ENCODE results near the gene TBC1D22A. TPM values are rescaled to one million over a fixed set of nuclear protein-coding genes. Genes with fewer than 3 reads are reported as not detected.

The TBC1D22A gene
- total and polyA plus RNA-seq, 9 of the 15 experiments (the other 6 are each of a cell fraction or from before 2014, with no cell fraction given), result 0.20 to 11.5 (median 5.2) TPM

DNA sequence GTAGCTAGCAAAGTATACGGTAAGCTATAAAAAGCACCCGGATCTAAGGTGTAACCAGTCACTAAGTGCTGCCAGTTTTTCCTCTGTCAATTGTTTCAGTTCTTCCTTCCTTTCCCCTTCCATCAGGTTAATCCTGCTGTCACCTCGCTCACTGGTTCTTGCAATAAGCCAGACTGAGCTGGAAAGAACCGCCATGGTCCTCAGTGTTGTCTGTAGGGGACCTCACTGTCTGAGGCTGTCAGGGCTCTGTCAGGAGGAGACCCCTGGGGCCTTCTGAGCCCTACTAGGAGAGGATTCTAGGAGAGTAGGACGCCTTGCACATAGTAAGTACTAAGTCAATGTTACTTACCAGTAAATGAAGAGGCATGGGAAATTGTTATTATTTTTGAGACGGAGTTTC is 1.4 kb upstream of the TBC1D22A start:
- Histone ChIP-seq H3K27ac (ENCODE audit: extremely low read depth, low read depth, low read length) (peak overlapping the region; percentile 35; the same call in 1 of the 3 replicates), H3K27me3 (ENCODE audit: control insufficient read depth in 2 of 2, insufficient read depth in 2 of 2, low read length in 2 of 2) (no peaks in the 10 kb centered on the region), H3K4me3 (peak overlapping the region; percentile 90), H3K9ac (ENCODE audit: insufficient read depth in 1 of 2, low read depth in 2 of 2, low read length in 2 of 2) (peak overlapping the region; percentile 86 to 98), H3K79me2 (ENCODE audit: control insufficient read depth, insufficient read depth, low read length) (peaks cover 42% of the 10 kb centered on the region), H4K20me1 (replicated peaks; ENCODE audit: control insufficient read depth, insufficient read depth, low read length) (no peaks in the 10 kb centered on the region; the same call in 1 of the 2 replicates), H2AFZ (ENCODE audit: low read depth, low read length) (no peak overlapping the region), H3K9me3 (replicated peaks; ENCODE audit: control insufficient read depth, insufficient read depth, low read depth, low read length) (peaks cover 6% of the 10 kb centered on the region), H3K36me3 (ENCODE audit: control insufficient read depth, insufficient read depth, low read length) (peaks cover 19% of the 10 kb centered on the region; the same call in 2 of the 3 replicates), H3K4me2 (ENCODE audit: insufficient read depth, low read length) (peak overlapping the region; percentile 94), H3K4me1 (replicated peaks in 1 of 2; ENCODE audit: control insufficient read depth in 2 of 2, insufficient read depth in 2 of 2, low read length in 2 of 2) (peaks cover 5 to 10% of the 10 kb centered on the region in 2 experiments; a peak in 4 of 5 replicates), H3K9me1 (ENCODE audit: control insufficient read depth, insufficient read depth, low read length) (no peaks in the 10 kb centered on the region)
- intact Hi-C loops (cut with micrococcal nuclease), result no loop called here
- TF ChIP-seq ZNF311 (CRISPR knock-in tag; IDR thresholded peaks at IDR 0.05), result no peak
- TF ChIP-seq, protein P1, sequence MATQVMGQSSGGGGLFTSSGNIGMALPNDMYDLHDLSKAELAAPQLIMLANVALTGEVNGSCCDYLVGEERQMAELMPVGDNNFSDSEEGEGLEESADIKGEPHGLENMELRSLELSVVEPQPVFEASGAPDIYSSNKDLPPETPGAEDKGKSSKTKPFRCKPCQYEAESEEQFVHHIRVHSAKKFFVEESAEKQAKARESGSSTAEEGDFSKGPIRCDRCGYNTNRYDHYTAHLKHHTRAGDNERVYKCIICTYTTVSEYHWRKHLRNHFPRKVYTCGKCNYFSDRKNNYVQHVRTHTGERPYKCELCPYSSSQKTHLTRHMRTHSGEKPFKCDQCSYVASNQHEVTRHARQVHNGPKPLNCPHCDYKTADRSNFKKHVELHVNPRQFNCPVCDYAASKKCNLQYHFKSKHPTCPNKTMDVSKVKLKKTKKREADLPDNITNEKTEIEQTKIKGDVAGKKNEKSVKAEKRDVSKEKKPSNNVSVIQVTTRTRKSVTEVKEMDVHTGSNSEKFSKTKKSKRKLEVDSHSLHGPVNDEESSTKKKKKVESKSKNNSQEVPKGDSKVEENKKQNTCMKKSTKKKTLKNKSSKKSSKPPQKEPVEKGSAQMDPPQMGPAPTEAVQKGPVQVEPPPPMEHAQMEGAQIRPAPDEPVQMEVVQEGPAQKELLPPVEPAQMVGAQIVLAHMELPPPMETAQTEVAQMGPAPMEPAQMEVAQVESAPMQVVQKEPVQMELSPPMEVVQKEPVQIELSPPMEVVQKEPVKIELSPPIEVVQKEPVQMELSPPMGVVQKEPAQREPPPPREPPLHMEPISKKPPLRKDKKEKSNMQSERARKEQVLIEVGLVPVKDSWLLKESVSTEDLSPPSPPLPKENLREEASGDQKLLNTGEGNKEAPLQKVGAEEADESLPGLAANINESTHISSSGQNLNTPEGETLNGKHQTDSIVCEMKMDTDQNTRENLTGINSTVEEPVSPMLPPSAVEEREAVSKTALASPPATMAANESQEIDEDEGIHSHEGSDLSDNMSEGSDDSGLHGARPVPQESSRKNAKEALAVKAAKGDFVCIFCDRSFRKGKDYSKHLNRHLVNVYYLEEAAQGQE (IDR thresholded peaks at IDR 0.05; ENCODE audit: borderline replicate concordance), result 0 out of 2 replicates have a peak, but pooled peaks have one; percentile 18
- TF ChIP-seq, protein P1 (CRISPR knock-in tag; IDR thresholded peaks at IDR 0.05; ENCODE audit: low read depth), result no peak
- no peak for TF ChIP-seq ZSCAN32 (CRISPR knock-in tag; IDR thresholded peaks at IDR 0.05)
- TF ChIP-seq SIRT6 (IDR thresholded peaks at IDR 0.05; ENCODE audit: low read depth, low read length), result no peak
- TF ChIP-seq, protein P2, sequence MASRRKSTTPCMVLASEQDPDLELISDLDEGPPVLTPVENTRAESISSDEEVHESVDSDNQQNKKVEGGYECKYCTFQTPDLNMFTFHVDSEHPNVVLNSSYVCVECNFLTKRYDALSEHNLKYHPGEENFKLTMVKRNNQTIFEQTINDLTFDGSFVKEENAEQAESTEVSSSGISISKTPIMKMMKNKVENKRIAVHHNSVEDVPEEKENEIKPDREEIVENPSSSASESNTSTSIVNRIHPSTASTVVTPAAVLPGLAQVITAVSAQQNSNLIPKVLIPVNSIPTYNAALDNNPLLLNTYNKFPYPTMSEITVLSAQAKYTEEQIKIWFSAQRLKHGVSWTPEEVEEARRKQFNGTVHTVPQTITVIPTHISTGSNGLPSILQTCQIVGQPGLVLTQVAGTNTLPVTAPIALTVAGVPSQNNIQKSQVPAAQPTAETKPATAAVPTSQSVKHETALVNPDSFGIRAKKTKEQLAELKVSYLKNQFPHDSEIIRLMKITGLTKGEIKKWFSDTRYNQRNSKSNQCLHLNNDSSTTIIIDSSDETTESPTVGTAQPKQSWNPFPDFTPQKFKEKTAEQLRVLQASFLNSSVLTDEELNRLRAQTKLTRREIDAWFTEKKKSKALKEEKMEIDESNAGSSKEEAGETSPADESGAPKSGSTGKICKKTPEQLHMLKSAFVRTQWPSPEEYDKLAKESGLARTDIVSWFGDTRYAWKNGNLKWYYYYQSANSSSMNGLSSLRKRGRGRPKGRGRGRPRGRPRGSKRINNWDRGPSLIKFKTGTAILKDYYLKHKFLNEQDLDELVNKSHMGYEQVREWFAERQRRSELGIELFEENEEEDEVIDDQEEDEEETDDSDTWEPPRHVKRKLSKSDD (conservative IDR thresholded peaks at IDR 0.05; ENCODE audit: low read length), result no peak
- no peak for TF ChIP-seq ELF2 (CRISPR knock-in tag; IDR thresholded peaks at IDR 0.05)
- FAIRE-seq (no peak), ATAC-seq (no peak), DNase-seq (ENCODE audit: extremely low read depth in 1 of 4, low spot score in 3 of 4) (no peak)
- in situ Hi-C loops (cut with MboI), result no loop called here
- WGBS (ENCODE audit: insufficient coverage, low coverage, missing lambda C conversion rate), result 51% methylated on average over 6 of the region's 6 CpGs
- ChIA-PET CTCF (ENCODE audit: low intra/inter-chr PET ratio) (no interaction called here), POLR2A (interaction anchor here (0.6 to 2.9 kb wide), 9 partner anchors 8 to 402 kb away, joined by 3 to 27 read pairs (median 3); no protein-coding TSS in a partner anchor)
- BruUV-seq (replicated peaks), result no TSS peak

Data from K562 (cell line).